ENCODE results near the gene CATSPER1. TPM values are rescaled to one million over a fixed set of nuclear protein-coding genes. Genes with fewer than 3 reads are reported as not detected.

Gene CATSPER1
- total RNA-seq, 4 donors from 2014 or later = 0.87 TPM; not detected in 3

DNA sequence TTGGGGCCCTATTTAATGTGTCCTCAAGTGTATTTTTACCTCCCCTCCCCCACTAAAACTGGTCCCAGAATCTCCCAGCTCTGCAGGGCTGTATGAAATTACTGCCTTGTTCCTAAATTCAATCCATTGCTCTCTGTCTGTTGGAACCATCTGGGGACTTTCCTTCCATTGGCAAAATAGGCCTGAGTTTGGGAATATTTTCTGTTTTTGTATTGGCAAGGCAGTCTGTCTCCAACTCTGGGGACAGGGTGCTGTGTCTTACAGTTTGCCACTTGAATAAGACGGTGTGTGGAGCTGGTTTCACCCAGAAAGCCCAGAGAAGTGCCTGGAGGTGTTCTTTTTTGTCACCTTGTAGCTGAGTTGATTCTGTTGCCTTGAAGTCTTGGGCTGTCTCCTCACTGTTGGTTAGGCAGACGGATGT lies 45.1 kb upstream of the CATSPER1 start:
- Histone ChIP-seq H3K4me3 (peak overlapping the region; percentile 75 to 96 (median 87)), H3K36me3 (peaks cover 3 to 47% (median 8%) of the 10 kb centered on the region in 3 donors), H3K4me1 (peaks cover 0 to 43% (median 19%) of the 10 kb centered on the region in 4 donors), H3K27me3 (no peaks in the 10 kb centered on the region), H3K27ac (peak overlapping the region; percentile 85 to 97 (median 88)), H3K9me3 (no peaks in the 10 kb centered on the region)
- TF ChIP-seq, protein P1, sequence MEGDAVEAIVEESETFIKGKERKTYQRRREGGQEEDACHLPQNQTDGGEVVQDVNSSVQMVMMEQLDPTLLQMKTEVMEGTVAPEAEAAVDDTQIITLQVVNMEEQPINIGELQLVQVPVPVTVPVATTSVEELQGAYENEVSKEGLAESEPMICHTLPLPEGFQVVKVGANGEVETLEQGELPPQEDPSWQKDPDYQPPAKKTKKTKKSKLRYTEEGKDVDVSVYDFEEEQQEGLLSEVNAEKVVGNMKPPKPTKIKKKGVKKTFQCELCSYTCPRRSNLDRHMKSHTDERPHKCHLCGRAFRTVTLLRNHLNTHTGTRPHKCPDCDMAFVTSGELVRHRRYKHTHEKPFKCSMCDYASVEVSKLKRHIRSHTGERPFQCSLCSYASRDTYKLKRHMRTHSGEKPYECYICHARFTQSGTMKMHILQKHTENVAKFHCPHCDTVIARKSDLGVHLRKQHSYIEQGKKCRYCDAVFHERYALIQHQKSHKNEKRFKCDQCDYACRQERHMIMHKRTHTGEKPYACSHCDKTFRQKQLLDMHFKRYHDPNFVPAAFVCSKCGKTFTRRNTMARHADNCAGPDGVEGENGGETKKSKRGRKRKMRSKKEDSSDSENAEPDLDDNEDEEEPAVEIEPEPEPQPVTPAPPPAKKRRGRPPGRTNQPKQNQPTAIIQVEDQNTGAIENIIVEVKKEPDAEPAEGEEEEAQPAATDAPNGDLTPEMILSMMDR (IDR thresholded peaks at IDR 0.05) = no peak
- TF ChIP-seq POLR2A (IDR thresholded peaks at IDR 0.05) = no peak
- TF ChIP-seq EP300 (IDR thresholded peaks at IDR 0.05) = no peak
- no peak for DNase-seq (ENCODE audit: low spot score in 2 of 2)
- WGBS, 2 donors = 23 to 37% methylated on average over 2 of the region's 2 CpGs

DNA sequence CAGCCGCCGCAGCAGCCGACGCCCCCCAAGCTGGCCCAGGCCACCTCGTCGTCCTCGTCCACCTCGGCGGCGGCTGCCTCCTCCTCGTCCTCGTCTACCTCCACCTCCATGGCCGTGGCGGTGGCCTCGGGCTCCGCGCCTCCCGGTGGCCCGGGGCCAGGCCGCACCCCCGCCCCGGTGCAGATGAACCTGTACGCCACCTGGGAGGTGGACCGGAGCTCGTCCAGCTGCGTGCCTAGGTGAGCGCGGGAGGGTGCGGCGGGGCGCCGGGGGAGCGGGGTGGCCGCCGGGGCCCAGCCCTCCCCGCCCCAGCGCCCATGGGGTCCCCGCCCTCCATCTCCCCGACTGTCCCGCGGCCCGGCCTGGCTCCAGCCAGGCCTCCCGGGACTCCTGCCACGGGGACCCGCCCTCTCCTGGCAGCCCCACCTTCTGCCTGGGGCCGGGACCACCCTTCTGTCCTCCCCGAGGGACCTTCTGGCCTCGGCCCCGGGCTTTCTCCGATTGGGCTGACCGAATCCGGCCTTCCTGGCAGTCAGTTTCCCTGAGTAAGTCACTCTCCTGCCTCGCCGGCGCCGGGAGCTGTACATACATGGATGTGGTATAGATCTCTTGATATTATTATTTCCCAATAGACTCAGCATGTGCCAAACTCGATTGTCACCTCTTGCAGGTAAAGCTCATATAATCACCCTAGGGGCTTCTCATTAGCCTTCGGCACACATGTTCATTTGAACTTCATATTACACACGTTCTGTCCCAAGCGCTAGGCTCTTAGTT lies 44.5 kb upstream of the CATSPER1 start:
- peak in 1 of 2 donors; percentile 47 for DNase-seq (ENCODE audit: low spot score in 2 of 2)
- Histone ChIP-seq H3K36me3 (peaks cover 3 to 52% (median 9%) of the 10 kb centered on the region in 3 donors), H3K4me1 (peaks cover 0 to 43% (median 19%) of the 10 kb centered on the region in 4 donors), H3K27me3 (no peaks in the 10 kb centered on the region), H3K9me3 (no peaks in the 10 kb centered on the region), H3K27ac (peak overlapping the region; percentile 85 to 97 (median 88)), H3K4me3 (peak overlapping the region; percentile 75 to 96 (median 87))
- WGBS, 2 donors = 1 to 4% methylated on average over 14 to 38 of the region's 60 CpGs
- TF ChIP-seq, protein P1 (IDR thresholded peaks at IDR 0.05) = no peak
- TF ChIP-seq EP300 (IDR thresholded peaks at IDR 0.05) = no peak
- no peak for TF ChIP-seq POLR2A (IDR thresholded peaks at IDR 0.05)

DNA sequence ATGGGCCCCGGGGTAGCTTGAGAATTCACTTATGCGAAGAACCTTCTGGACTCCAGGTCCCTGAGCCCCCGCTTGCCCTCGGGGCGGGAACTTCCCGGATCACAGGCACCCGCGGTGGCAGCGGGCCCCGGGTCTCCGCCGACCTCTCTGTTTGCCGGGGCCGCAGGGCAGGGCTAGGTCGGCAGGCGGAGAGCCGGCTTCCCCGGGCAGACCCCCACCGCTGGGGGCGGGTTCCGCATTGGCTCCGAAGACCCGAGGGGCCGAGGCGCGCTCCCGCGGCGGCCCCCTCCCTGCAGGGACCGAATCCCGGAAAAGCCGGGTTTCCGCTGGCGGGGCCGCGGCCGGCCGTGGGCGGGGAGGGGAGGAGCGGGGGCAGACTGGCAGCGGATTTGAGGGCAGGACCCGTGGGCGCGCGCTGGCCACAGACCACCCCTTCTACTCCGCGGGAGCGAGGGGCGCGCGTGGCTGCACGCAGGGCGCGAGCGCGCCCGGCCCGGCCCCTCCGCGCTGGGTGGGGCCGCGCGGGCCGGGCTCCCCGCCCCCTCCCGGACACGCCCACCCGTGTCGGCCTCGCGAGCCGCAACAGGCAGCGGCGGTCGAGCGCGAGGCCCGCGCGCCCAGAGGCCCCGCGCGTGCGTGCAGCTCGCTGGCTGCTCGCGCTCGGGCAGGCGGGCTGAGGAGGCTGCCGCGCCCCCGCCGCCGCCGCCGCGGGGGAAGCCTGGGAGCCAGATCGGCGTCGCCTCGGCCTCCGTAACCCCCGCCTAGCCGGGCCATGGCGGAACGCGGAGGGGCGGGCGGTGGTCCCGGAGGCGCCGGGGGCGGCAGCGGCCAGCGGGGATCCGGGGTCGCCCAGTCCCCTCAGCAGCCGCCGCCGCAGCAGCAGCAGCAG lies 43.7 kb upstream of the CATSPER1 start, which contains the start of gene PACS1:
Gene PACS1, plus strand, starts transcription at position 558 of the 889 bp plus-strand sequence. Its CDS starts 215 bp downstream, at position 773.
- DNase-seq (ENCODE audit: low spot score in 2 of 2) = peak; percentile 45 to 58
- H3K4me3 ChIP-seq = peak within 1 kb of the TSS; percentile 75 to 96 (median 87)
- peaks cover 0 to 43% (median 19%) of the 10 kb centered on the region in 4 donors for H3K4me1 ChIP-seq
- peak within 1 kb of the TSS; percentile 86 to 97 (median 94) for H3K27ac ChIP-seq
- TF ChIP-seq EP300 (IDR thresholded peaks at IDR 0.05) = peak in 1 of 2 donors; percentile 43
- TF ChIP-seq, protein P1 (IDR thresholded peaks at IDR 0.05) = peak in 3 of 5 experiments; percentile 1 to 53 (median 51)
- TF ChIP-seq POLR2A (IDR thresholded peaks at IDR 0.05) = peak; percentile 14 to 65
- H3K9me3 ChIP-seq = no peaks in the 10 kb centered on the region
- peaks cover 3 to 54% (median 9%) of the 10 kb centered on the region in 3 donors for H3K36me3 ChIP-seq
- no peaks in the 10 kb centered on the region for H3K27me3 ChIP-seq
- WGBS, 2 donors = 1% methylated on average over 7 to 57 of the region's 120 CpGs

DNA sequence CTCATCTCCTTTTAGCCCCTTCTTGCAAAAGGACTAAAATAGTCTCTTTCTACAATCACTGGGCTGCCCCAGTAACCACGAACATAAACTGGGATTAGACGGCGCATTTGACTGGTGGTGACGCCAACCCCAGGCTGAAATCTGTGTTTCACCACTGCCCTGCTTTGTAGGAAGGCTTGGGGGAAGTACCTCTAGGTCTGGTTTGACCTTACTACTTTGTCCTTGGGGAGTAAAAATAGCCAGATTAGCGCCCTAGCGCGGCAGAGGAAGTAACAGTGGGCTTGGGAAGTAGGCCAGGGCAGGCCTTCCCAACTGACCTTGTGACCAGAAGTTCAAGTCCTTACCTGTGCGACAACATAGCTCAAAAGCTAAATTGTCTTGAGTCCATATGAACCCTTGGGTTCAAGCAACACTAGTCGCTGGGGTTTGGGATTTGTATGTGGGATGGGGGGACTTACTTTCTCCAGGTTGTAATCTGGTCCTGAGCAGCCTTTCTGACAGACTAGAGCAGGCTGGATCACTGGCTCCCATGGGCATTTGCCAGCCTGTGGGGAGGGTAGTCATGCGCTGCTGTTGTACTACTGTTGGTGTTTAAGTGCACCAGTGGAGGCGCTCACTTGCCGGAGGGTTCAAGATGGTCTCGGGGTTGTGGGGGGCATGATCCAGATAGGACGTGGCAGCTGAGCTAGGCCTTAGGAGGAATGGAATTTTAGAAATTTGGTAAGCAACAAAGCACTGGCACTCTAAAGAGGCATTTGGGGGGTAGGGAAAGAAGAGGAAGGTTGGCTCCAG lies 42.8 kb upstream of the CATSPER1 start:
- Histone ChIP-seq H3K9me3 (no peaks in the 10 kb centered on the region), H3K27ac (peak overlapping the region; percentile 86 to 97 (median 94)), H3K4me1 (peaks cover 0 to 43% (median 19%) of the 10 kb centered on the region in 4 donors), H3K36me3 (peaks cover 3 to 56% (median 9%) of the 10 kb centered on the region in 3 donors), H3K4me3 (peak overlapping the region; percentile 74 to 96 (median 78)), H3K27me3 (no peaks in the 10 kb centered on the region)
- TF ChIP-seq POLR2A (IDR thresholded peaks at IDR 0.05) = no peak
- TF ChIP-seq, protein P1 (IDR thresholded peaks at IDR 0.05) = peak in 1 of 5 experiments; percentile 2
- DNase-seq (ENCODE audit: low spot score in 2 of 2) = peak in 1 of 2 donors; percentile 28
- WGBS, 2 donors = 33 to 39% methylated on average over 14 of the region's 14 CpGs
